ENCODE data around the gene CYTH3. TPM values are rescaled to one million over a fixed set of nuclear protein-coding genes. Genes with fewer than 3 reads are reported as not detected.

CYTH3 gene
- total and polyA plus RNA-seq, 2 of the 8 experiments (the other 6 are each of a cell fraction or from before 2014, with no cell fraction given): 10.3 to 11.9 TPM

GRCh38 chr7:6139189-6139996 is 133.0 kb downstream of the CYTH3 start (continued):
- TF ChIP-seq CHD7 (IDR thresholded peaks at IDR 0.05; ENCODE audit: insufficient replicate concordance, low read length) (no peak), RAD21 (IDR thresholded peaks at IDR 0.05 in 1 of 2, conservative IDR thresholded peaks at IDR 0.05 in 1 of 2; ENCODE audit: low read depth in 2 of 2, low read length in 2 of 2) (no peak), NRF1 (IDR thresholded peaks at IDR 0.05; ENCODE audit: low read depth, low read length) (no peak), TCF12 (IDR thresholded peaks at IDR 0.05; ENCODE audit: low read depth, low read length) (no peak), USF2 (IDR thresholded peaks at IDR 0.05; ENCODE audit: low read length) (no peak), KDM4A (IDR thresholded peaks at IDR 0.05; ENCODE audit: low read depth, low read length, severe bottlenecking) (no peak), SIRT6 (IDR thresholded peaks at IDR 0.05; ENCODE audit: low read length) (no peak), SIN3A (conservative IDR thresholded peaks at IDR 0.05 in 1 of 2, IDR thresholded peaks at IDR 0.05 in 1 of 2; ENCODE audit: low read depth in 1 of 2, low read length in 2 of 2) (no peak)

Measured in H1 (cell line).